Measurements from ENCODE around the gene ERC1. TPM values are rescaled to one million over a fixed set of nuclear protein-coding genes. Genes with fewer than 3 reads are reported as not detected.

ERC1 gene
- polyA plus RNA-seq, 1 donor from 2014 or later = 7.1 TPM

GRCh38 chr12:1306817-1307216, 315.8 kb downstream of the ERC1 start:
- Histone ChIP-seq H3F3A (ENCODE audit: insufficient read depth, low read length, poor library complexity, severe bottlenecking) (no peaks in the 10 kb centered on the region), H2AFZ (ENCODE audit: low read depth, low read length) (no peak overlapping the region), H3K27ac (ENCODE audit: low read length) (no peak overlapping the region), H4K20me1 (ENCODE audit: insufficient read depth) (no peaks in the 10 kb centered on the region), H3K36me3 (ENCODE audit: insufficient read depth, low read length) (no peaks in the 10 kb centered on the region), H3K9me2 (ENCODE audit: insufficient read depth, low read length) (no peaks in the 10 kb centered on the region), H3K79me2 (replicated peaks; ENCODE audit: insufficient read depth, low read length) (no peaks in the 10 kb centered on the region), H3K9ac (ENCODE audit: low read length) (no peak overlapping the region), H3K4me3 (ENCODE audit: low read length) (no peak overlapping the region), H3K9me3 (ENCODE audit: low read length) (no peaks in the 10 kb centered on the region), H3K27me3 (ENCODE audit: insufficient read depth, low read depth, low read length) (no peaks in the 10 kb centered on the region), H3K4me2 (ENCODE audit: low read length) (no peak overlapping the region)
- no peak for TF ChIP-seq EZH2 (IDR thresholded peaks at IDR 0.05; ENCODE audit: borderline replicate concordance, insufficient read depth, low read length, poor library complexity, severe bottlenecking)
- TF ChIP-seq SMC3 (conservative IDR thresholded peaks at IDR 0.05; ENCODE audit: poor library complexity) = no peak
- no peak for TF ChIP-seq RAD21 (conservative IDR thresholded peaks at IDR 0.05)
- TF ChIP-seq EP300 (conservative IDR thresholded peaks at IDR 0.05; ENCODE audit: poor library complexity, severe bottlenecking) = no peak
- no peak for TF ChIP-seq POLR2AphosphoS5 (IDR thresholded peaks at IDR 0.05)
- TF ChIP-seq REST (IDR thresholded peaks at IDR 0.05; ENCODE audit: borderline replicate concordance) = no peak
- TF ChIP-seq TAF1 (IDR thresholded peaks at IDR 0.05; ENCODE audit: low read depth) = no peak
- TF ChIP-seq CTCF (IDR thresholded peaks at IDR 0.05; ENCODE audit: poor library complexity, severe bottlenecking) = no peak
- no peak for TF ChIP-seq MXI1 (conservative IDR thresholded peaks at IDR 0.05; ENCODE audit: poor library complexity, severe bottlenecking)

GRCh38 chr12:1307796-1308195, 316.8 kb downstream of the ERC1 start:
- H3F3A ChIP-seq (ENCODE audit: insufficient read depth, low read length, poor library complexity, severe bottlenecking) = no peaks in the 10 kb centered on the region
- no peak overlapping the region for H2AFZ ChIP-seq (ENCODE audit: low read depth, low read length)
- no peak overlapping the region for H3K4me2 ChIP-seq (ENCODE audit: low read length)

More at GRCh38 chr12:1307796-1308195, 316.8 kb downstream of the ERC1 start:
- H3K9me3 ChIP-seq (ENCODE audit: low read length) = no peaks in the 10 kb centered on the region
- TF ChIP-seq EZH2 (IDR thresholded peaks at IDR 0.05; ENCODE audit: borderline replicate concordance, insufficient read depth, low read length, poor library complexity, severe bottlenecking) (no peak), CTCF (IDR thresholded peaks at IDR 0.05; ENCODE audit: poor library complexity, severe bottlenecking) (no peak), POLR2AphosphoS5 (IDR thresholded peaks at IDR 0.05) (no peak), RAD21 (conservative IDR thresholded peaks at IDR 0.05) (no peak), EP300 (conservative IDR thresholded peaks at IDR 0.05; ENCODE audit: poor library complexity, severe bottlenecking) (no peak), MXI1 (conservative IDR thresholded peaks at IDR 0.05; ENCODE audit: poor library complexity, severe bottlenecking) (no peak), REST (IDR thresholded peaks at IDR 0.05; ENCODE audit: borderline replicate concordance) (no peak), SMC3 (conservative IDR thresholded peaks at IDR 0.05; ENCODE audit: poor library complexity) (no peak), TAF1 (IDR thresholded peaks at IDR 0.05; ENCODE audit: low read depth) (no peak)
- H3K79me2 ChIP-seq (replicated peaks; ENCODE audit: insufficient read depth, low read length) = no peaks in the 10 kb centered on the region
- no peak overlapping the region for H3K4me3 ChIP-seq (ENCODE audit: low read length)
- no peaks in the 10 kb centered on the region for H3K36me3 ChIP-seq (ENCODE audit: insufficient read depth, low read length)
- no peak overlapping the region for H3K27ac ChIP-seq (ENCODE audit: low read length)
- no peaks in the 10 kb centered on the region for H3K27me3 ChIP-seq (ENCODE audit: insufficient read depth, low read depth, low read length)
- no peaks in the 10 kb centered on the region for H3K9me2 ChIP-seq (ENCODE audit: insufficient read depth, low read length)
- H3K9ac ChIP-seq (ENCODE audit: low read length) = no peak overlapping the region
- H4K20me1 ChIP-seq (ENCODE audit: insufficient read depth) = no peaks in the 10 kb centered on the region

Data from neural cell (in vitro differentiated cells).